HG02763 (cell line): ENCODE data around the gene ANKRD27.
"Not testable (repeated sequence)": the region's sequence is repeated elsewhere in the genome, so short reads cannot be mapped to it uniquely, and the experiment has no call there.

Experiments used
- ATAC-seq: cut with Tn5 transposase; IDR thresholded peaks from one replicate; pipeline ENCODE4 v1.9.1; 2021; ENCODE audit warnings: mild to moderate bottlenecking, moderate library complexity; ENCODE audit not compliant: unreplicated experiment

The ANKRD27 gene

DNA sequence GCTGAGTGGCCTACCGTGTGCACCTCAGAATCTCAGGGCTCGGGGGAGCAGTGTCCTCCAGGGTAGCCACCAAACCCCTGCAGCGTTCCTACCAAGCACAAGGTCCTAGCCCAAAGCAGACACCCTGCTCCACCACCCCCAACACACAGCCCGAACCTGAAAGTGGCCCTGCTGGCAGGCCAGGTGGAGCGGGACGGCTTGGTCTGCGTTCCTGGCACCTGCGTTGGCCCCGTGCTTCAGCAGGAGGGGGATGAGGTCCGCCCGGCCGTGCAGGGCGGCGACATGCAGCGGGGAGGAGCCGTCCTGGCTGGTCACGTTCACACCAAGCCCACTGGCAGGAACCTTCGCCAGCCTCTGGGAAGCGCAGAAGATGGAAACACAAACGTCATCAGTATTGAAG lies 67.5 kb downstream of the ANKRD27 start:
- ATAC-seq, result no peak

DNA sequence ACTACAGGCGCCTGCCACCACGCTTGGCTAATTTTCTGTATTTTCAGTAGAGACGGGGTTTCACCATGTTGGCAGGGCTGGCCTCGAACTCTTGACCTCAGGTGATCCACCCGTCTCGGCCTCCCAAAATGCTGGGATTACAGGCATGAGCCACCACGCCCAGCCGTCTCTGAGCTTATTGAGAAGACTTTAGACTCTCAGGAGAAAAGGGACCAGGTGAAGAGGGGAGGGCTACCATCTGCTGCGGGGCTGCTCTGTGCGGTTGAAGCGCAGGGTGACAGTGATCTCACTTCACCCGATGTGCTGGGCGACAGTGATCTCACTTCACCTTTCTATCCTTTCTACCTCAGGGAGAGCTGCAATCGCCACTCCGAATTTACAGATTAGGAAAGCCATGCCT lies 68.7 kb downstream of the ANKRD27 start:
- ATAC-seq, result no peak

DNA sequence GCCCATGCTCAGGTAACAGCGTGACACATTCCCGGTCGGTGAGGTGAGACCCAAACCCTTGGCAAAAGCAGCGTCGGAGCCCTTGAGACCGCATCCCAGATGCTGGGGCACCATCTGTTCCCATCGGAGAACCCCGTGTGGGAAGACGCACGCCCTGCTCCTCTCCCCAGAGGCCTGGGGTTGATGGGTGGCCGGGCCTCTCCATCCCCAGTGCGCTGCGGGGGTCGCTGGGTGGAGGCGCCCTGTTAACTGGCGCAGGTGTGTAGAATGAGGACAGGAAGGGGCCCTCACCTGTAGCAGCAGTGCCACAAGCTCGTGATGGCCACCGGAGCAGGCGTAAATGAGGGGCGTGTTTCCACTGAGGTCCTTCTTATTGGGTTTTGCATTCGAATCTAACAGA lies 69.4 kb downstream of the ANKRD27 start:
- ATAC-seq, result no peak

DNA sequence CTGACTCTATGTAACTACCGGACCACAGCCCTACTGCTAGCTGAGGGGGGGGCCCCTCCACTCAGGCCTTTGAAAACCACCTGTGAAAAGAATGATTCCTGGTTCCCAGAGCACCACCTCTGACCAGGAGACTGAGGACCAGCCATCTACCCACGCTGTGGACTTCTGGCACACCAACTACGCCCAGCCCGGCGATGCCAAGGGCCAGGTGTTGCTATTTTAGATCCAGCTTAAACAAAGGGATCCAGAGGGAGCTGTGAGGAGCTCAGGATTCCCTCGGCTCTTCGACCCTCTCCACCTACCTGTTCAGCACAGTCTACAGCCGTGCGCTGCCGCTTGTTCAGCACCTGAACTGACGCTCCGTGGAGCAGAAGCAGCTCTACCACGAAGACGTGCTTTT lies 71.0 kb downstream of the ANKRD27 start:
- no peak for ATAC-seq

DNA sequence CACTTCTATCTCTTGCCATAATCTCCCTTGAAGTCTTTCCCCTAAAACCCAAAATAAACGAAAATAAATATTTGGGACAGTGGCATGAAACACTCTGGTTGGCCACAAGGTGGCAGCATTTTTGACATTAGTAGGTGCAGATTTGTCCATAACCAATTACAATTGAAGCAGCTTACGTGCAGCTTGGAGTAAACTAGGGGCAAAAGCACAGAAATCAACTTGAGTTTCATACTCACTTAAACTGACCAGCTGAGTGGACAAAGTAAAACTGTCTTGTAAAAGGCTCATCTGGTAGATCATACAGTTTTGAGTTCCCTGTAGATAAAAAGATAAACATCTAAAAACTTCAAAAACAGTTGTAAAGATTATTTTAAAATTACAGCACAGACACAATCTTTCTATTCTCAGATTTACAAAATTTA lies 75.2 kb downstream of the ANKRD27 start:
- ATAC-seq, result no peak

DNA sequence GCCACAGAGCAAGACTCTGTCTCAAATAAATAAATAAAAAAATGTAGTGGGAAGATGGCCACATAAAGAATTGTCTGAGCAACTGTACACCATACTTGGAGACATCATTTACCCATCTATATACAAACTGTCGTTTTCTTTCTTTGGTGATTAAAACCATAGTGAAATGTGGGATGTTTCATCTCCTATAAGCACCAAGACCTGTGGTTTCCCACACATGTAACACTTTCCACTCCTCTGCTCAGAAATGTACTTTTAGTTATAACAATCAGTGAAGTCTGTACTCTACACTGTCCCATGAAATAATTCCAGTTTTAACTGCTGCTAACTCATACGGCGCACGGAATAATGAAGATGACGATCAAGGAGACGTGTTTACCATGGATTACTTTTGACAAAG lies 75.7 kb downstream of the ANKRD27 start:
- no peak for ATAC-seq

DNA sequence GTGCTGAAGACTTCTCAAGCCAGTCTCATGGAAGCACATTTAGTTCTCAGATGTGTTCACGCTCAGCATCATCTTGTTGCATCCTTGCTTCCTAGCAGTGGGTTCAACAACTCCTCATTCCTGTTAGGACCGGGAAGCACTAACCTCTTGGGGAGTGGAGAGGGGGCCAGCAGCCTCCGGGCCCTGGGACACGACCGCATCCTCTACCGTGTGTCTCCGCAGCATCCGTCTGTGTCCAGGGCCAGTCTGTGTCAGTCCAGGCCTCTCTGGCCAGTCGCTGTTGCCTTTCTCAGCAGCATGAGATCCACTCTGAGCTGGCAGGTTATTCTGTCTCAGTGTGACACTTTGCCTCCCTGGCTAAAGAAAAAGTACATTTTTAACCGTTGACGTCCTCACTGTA lies 77.0 kb downstream of the ANKRD27 start:
- no peak for ATAC-seq

DNA sequence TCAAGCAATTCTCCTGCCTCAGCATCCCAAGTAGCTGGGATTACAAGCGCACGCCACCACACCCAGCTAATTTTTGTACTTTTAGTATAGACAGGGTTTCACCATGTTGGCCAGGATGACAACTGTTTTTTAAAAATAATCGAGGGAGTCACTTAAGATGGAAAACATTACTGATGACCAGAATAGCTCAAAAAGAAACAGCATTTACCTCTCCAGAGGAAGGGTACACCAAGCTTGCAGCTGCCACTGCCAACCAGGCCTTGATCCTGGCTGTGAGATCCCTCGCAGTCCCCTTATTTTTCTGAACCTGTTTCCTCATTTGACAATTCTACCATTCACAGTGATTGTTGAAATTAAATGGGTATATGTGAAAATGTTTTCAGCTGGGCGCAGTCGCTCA lies 79.5 kb downstream of the ANKRD27 start:
- ATAC-seq, result no peak

DNA sequence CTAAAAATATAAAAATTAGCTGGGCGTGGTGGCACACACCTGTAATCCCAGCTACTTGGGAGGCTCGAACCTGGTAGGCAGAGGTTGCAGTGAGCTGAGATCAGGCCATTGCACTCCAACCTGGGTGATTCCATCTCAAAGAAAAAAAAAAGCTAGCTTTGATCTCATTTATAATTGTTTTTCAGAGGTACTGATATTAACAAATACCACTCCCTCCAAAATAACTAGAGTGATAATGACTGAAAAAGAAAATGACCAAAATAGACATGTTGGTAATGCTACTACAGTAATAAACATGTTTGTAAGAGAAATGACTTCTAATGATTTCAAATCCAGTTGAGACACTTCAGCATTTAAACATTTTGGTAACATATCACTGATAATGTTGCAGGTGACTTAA lies 81.0 kb downstream of the ANKRD27 start:
- ATAC-seq, result no peak

DNA sequence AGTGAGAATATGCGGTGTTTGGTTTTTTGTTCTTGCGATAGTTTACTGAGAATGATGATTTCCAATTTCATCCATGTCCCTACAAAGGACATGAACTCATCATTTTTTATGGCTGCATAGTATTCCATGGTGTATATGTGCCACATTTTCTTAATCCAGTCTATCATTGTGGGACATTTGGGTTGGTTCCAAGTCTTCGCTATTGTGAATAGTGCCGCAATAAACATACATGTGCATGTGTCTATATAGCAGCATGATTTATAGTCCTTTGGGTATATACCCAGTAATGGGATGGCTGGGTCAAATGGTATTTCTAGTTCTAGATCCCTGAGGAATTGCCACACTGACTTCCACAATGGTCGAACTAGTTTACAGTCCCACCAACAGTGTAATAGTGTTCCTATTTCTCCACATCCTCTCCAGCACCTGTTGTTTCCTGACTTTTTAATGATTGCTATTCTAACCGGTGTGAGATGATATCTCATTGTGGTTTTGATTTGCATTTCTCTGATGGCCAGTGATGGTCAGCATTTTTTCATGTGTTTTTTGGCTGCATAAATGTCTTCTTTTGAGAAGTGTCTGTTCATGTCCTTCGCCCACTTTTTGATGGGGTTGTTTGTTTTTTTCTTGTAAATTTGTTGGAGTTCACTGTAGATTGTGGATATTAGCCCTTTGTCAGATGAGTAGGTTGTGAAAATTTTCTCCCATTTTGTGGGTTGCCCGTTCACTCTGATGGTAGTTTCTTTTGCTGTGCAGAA lies 87.1 kb downstream of the ANKRD27 start:
- not testable (repeated sequence) for ATAC-seq

DNA sequence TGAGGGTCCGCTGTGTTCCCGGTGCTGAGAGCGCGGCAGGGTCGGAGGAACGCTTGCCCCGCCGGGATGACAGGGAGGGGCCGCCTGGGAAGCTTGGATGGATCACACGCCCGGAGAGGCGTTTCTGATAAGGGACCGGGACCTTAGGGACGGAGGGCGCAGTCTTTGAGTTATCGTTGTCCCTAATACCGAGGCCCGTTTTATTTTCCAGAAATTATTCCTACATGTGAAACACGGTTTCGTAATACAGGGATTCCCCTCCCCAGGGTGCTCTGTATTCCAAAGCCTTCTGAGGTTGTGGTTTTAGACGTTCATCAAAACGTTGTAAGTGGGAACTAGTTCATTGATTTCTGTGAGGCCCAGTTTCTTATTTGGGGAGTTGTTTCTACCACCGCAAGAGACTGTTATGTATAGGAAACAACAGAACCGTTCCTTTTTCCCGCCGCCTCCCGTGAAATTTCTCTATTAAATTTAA lies 93.2 kb downstream of the ANKRD27 start:
- no peak for ATAC-seq

DNA sequence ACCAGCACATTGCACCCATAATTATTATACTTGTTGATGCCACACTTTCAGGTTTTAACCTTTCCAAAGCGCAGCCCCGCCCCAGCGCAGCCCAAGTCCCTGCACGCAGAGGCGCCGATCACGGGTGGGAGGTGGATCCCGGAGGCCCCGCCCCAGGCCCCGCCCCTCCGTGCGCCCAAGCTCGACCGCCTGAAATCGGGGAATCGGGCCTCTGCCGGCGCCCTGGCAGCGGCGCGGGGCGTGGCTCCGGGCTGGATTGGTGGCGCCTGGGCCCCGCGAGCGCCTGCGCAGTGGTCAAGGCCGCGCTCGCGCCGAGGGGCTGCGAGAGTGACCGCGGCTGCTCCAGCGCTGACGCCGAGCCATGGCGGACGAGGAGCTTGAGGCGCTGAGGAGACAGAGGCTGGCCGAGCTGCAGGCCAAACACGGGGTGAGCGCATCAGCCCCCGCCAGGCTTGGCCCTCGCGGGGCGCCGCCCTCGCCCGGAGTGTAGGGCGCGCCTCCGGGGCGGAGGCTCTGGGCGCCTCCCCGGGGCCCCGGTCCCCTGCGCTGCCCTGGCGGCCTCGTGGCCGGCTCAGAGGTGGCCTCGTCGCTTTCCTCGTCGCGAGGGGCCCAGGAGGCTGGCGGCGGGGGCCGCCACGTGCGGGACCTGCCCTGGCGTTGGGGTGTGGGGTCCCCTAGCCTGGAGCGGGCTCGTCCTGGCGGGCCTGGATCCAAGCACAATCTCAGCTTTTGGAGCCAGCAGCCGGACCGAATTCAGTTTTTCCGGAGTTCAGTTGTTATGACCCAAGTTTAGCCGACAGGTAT lies 93.9 kb downstream of the ANKRD27 start, which contains the start of gene PDCD5:
Gene PDCD5 (plus strand): TSS at position 290 of the 804 bp plus-strand sequence. CDS start 72 bp downstream, at position 362.
- ATAC-seq, result peak; percentile 92

DNA sequence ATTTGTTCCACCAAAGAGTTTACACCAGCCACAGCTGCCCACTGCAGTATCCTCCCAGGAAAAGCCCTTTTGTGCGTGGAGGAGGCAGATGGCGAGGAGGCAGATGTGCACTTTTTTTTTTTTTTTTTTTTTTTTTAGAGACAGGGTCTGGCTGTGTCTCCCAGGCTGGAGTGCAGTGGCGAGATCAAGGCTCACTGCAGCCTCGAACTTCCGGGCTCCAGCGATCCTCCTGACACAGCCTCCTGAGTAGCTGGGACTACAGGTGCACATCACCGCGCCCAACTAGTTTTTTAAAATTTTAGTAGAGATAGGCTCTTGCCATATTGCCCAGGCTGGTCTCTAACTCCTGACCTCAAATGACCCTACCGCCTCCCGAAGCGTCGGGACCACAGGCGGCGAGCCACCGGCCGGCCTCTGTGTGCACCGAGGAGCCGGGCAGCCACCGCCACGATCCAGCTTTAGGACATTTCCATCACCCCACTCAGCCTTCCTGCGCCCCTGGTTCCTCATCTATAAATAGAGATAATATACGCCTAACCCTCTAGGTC lies 94.6 kb downstream of the ANKRD27 start:
- peak; percentile 14 for ATAC-seq

DNA sequence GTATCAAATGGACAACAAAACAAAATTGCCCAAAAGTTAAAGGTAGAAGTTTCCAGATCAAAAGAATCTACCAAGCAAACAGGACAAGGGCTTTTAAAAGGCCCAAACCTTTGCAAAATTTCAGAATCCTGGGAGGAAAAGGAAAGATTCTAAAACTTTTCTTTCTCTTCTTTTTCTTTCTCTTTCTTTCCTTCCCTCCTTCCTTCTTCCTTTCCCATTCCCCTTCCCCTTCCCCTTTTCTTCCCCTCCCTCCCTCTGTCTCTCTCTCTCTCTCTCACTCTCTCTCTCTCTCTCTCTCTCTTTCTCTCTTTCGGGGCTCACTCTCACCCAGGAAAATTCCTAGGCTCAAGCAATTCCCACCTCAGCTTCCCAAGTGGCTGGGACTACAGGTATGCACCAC lies 98.2 kb downstream of the ANKRD27 start:
- no peak for ATAC-seq

DNA sequence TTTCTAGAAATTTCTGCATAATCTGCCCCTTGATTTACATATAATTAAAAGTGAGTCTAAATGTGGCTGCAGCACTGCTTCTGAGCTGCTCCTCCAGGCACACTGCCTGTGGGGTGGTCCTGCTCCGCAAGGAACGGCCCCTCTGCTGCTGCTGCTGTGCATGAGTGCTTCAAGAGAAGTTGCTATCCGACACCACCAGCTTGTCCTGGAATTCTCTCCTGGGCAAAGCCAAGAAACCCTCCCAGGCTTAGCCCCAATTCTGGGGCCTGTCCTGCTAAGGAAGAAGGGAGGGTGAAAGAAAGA lies 101.5 kb downstream of the ANKRD27 start:
- ATAC-seq, result no peak

DNA sequence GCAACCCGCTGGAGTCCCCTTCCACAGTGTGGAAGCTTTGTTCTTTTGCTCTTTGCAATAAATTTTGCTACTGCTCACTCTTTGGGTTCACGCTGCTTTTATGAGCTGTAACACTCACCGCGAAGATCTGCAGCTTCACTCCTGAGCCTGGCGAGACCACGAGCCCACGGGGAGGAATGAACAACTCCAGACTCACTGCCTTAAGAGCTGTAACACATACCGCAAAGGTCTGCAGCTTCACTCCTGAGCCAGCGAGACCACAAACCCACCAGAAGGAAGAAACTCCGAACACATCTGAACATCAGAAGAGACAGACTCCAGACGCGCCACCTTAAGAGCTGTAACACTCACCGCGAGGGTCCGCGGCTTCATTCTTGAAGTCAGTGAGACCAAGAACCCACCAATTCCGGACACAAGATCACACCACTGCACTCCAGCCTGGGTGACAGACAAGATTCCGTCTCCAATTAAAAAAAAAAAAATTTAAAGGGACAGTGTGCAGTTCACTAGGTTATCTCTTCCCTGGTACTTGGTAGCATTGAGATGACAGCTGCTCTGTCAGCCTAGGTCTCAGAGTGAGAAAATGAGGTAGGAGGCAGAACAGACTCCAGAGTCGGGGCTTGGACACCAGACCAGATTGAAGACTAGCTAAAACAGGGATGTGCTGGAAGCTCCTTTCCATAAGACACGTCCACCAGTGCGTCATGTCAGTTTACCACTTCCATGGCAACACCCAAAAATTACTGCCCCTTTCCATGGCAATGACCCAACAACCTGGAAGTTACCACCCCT lies 102.1 kb downstream of the ANKRD27 start:
- ATAC-seq, result not testable (repeated sequence)

DNA sequence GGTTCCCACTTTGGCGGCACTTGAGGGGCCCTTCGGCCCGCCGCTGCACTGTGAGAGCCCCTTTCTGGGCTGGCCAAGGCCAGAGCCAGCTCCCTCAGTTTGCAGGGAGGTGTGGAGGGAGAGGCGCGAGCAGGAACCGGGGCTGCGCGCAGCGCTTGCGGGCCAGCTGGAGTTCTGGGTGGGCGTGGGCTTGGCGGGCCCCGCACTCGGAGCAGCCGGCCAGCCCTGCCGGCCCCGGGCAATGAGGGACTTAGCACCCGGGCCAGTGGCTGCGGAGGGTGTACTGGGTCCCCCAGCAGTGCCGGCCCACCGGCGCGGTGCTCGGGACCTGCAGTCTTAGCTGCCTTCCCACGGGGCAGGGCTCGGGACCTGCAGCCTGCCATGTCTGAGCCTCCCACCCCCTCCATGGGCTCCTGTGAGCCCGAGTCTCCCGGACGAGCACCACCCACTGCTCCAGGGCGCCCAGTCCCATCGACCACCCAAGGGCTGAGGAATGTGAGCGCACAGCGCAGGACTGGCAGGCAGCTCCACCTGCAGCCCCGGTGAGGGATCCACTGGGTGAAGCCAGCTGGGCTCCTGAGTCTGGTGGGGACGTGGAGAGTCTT lies 103.4 kb downstream of the ANKRD27 start:
- not testable (repeated sequence) for ATAC-seq

DNA sequence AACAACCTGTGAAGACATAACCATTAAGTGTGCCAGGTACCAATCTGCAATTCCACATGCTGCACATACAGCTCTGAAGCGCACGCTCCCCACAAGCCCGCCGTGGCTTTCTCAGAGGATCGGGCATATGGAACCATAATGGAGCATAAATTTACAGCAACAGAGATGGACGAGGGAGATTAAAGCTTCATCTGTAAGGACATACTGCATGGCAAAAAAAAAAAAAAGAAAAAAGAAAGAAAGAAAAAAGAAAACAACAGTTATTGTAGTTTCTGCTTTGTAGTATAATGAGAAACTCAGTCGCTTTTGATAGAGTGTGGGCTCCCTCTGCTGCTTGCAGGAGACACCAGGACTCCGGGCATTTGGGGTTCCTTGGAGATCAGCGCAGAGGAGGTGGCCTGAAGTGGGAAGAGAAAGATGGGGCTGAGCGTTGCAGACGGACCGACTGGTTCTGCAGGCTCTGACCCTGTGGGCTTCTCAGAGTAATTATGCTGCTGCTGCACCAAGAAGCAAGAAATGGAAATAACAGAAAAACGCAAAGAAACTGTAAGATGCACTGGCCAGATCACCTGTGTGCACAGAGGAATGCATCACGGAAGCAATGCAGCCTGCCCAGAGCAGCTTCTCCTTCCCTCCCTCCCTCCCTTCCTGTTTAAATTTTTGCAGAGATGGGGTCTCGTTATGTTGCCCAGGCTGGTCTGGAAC lies 104.7 kb downstream of the ANKRD27 start:
- no peak for ATAC-seq

DNA sequence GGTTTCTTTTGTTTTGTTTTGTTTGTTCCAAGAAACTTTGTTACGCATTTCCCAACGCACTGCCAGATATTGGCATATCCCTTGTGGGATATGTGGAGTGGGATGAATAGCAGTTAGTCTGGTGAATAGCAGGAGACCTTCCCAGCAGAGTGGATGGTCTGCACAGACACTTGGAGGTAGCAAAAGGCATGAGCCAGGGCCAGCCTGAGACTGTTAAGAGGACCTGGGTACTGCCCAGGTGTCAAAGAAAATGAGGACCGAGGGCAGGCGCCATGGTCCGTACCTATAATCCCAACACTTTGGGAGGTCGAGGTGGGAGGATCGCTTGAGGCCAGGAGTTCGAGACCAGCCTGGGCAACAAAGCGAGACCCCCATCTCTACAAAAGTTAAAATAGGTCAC lies 107.5 kb downstream of the ANKRD27 start:
- no peak for ATAC-seq

DNA sequence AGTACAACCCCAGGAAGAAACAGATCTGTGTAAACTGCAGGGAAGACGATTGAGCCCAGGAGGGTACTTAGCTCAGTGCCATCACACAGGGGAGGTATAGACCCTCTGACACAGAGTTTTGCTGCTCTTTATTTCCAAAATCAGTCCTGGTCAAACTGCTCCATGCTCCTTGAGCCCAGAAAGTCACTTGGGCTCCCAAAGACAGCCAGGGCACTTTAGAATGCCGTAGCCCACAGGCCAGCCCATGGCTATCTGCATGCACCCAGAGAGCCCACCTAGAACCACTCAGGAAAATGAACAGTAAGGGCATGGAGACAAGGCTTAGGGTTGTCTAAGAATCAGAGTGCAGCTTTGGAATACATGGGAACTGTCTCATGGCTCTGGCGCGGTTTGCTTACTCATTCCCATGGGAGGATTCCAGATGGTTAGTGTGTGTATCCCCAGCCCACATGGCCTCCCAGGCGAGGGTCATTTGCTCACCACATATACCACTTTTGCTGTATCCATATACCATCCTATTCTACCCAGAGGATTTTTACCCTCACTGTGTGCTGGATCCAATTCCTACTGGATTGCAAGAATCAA lies 108.6 kb downstream of the ANKRD27 start:
- ATAC-seq, result no peak
